AG20443 (cell line): ENCODE data around the gene ITPR1.
"Not testable (repeated sequence)": the region's sequence is repeated elsewhere in the genome, so short reads cannot be mapped to it uniquely, and the experiment has no call there.

Experiments used
- DNase-seq: peaks from one replicate; pipeline ENCODE4 v3.0.0; 2012; ENCODE audit warnings: low spot score, mixed read lengths

ITPR1 gene

GRCh38 chr3:4596612-4597011 lies 103.5 kb downstream of the ITPR1 start:
- no peak for DNase-seq

- no peak for DNase-seq
Observed at GRCh38 chr3:4597208-4597985, 104.2 kb downstream of the ITPR1 start.

GRCh38 chr3:4598232-4598631 lies 105.1 kb downstream of the ITPR1 start:
- DNase-seq: not testable (repeated sequence)

GRCh38 chr3:4599612-4600011 lies 106.5 kb downstream of the ITPR1 start:
- DNase-seq: no peak

- DNase-seq: no peak
Observed at GRCh38 chr3:4600493-4600892, 107.3 kb downstream of the ITPR1 start.

GRCh38 chr3:4601892-4602291 lies 108.7 kb downstream of the ITPR1 start:
- no peak for DNase-seq

- DNase-seq: no peak
Observed at GRCh38 chr3:4604693-4605092, 111.5 kb downstream of the ITPR1 start.

GRCh38 chr3:4606911-4607310 lies 113.8 kb downstream of the ITPR1 start:
- DNase-seq: no peak

- DNase-seq: no peak
Observed at GRCh38 chr3:4613366-4613765, 120.2 kb downstream of the ITPR1 start.

- no peak for DNase-seq
Observed at GRCh38 chr3:4614070-4614469, 120.9 kb downstream of the ITPR1 start.

- DNase-seq: no peak
Observed at GRCh38 chr3:4614927-4615326, 121.8 kb downstream of the ITPR1 start.

- no peak for DNase-seq
Observed at GRCh38 chr3:4615750-4616149, 122.6 kb downstream of the ITPR1 start.

GRCh38 chr3:4623421-4623999 lies 130.4 kb downstream of the ITPR1 start:
- no peak for DNase-seq

- no peak for DNase-seq
Observed at GRCh38 chr3:4627651-4628375, 134.7 kb downstream of the ITPR1 start.

GRCh38 chr3:4629095-4630007 lies 136.2 kb downstream of the ITPR1 start:
- no peak for DNase-seq

- peak; percentile 69 for DNase-seq
Observed at GRCh38 chr3:4633078-4634004, 140.2 kb downstream of the ITPR1 start.

GRCh38 chr3:4634894-4635293 lies 141.7 kb downstream of the ITPR1 start:
- no peak for DNase-seq

GRCh38 chr3:4637265-4637664 lies 144.1 kb downstream of the ITPR1 start:
- DNase-seq: no peak

- DNase-seq: no peak
Observed at GRCh38 chr3:4641863-4642563, 148.9 kb downstream of the ITPR1 start.

GRCh38 chr3:4642611-4643010 lies 149.5 kb downstream of the ITPR1 start:
- DNase-seq: no peak
